Sigmoid colon (tissue), 4 donors: ENCODE results near the gene RASAL1.

Experiments
- EP300 ChIP-seq, 4 donors: sonication (generic); formaldehyde crosslinking; IDR thresholded peaks; one replicate each; pipeline ENCODE4 v1.6.1; 2017; ENCODE audit warnings: antibody characterized with exemption in 4 of 4
- POLR2A ChIP-seq, 2 donors: fragments of 450-650 bp; IDR thresholded peaks; one replicate each; pipeline ENCODE4 v1.6.1; 2016; ENCODE audit warnings: antibody characterized with exemption in 2 of 2, mild to moderate bottlenecking in 2 of 2, moderate library complexity in 2 of 2
- POLR2AphosphoS5 ChIP-seq, 4 donors: sonication (generic); formaldehyde crosslinking; IDR thresholded peaks; one replicate each; pipeline ENCODE4 v1.6.1; 2017; ENCODE audit warnings: antibody characterized with exemption in 4 of 4
- TF ChIP-seq, protein P1 (sequence below), 4 experiments: fragments of 450-650 bp in 3 of 4; fragments of 200-600 bp in 1 of 4; IDR thresholded peaks; one replicate each; pipeline ENCODE4 v1.5.1; 2016 to 2019; ENCODE audit warnings: antibody characterized with exemption in 4 of 4, mild to moderate bottlenecking in 3 of 4, moderate library complexity in 2 of 4

DNA sequence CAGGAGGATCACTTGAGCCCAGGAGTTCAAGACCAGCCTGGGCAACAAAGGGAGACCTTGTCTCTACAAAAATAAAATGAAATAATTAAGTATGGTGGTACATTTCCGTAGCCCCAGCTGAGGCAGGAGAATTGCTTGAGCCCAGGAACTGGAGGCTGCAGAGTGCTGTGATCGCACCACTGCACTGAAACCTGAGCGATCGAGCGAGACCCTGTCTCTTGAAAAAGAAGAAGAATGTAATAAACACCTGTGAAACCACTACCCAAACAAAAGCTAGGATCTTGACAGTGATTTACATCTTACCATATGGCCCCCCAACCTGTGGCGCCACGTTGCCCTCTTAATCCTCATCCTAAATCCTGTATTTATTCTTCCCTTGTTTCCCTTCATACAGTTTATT, 84.8 kb downstream of the RASAL1 start:
- no peak for TF ChIP-seq POLR2AphosphoS5 (IDR thresholded peaks at IDR 0.05)
- TF ChIP-seq, protein P1, sequence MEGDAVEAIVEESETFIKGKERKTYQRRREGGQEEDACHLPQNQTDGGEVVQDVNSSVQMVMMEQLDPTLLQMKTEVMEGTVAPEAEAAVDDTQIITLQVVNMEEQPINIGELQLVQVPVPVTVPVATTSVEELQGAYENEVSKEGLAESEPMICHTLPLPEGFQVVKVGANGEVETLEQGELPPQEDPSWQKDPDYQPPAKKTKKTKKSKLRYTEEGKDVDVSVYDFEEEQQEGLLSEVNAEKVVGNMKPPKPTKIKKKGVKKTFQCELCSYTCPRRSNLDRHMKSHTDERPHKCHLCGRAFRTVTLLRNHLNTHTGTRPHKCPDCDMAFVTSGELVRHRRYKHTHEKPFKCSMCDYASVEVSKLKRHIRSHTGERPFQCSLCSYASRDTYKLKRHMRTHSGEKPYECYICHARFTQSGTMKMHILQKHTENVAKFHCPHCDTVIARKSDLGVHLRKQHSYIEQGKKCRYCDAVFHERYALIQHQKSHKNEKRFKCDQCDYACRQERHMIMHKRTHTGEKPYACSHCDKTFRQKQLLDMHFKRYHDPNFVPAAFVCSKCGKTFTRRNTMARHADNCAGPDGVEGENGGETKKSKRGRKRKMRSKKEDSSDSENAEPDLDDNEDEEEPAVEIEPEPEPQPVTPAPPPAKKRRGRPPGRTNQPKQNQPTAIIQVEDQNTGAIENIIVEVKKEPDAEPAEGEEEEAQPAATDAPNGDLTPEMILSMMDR (IDR thresholded peaks at IDR 0.05): no peak
- TF ChIP-seq EP300 (IDR thresholded peaks at IDR 0.05): no peak
- no peak for TF ChIP-seq POLR2A (IDR thresholded peaks at IDR 0.05)
